Naive thymus-derived CD4-positive, alpha-beta T cell (primary cell): ENCODE measurements around the gene DEFB131A. TPM values are rescaled to one million over a fixed set of nuclear protein-coding genes. Genes with fewer than 3 reads are reported as not detected.
"Not testable (repeated sequence)": the region's sequence is repeated elsewhere in the genome, so short reads cannot be mapped to it uniquely, and the experiment has no call there.

ENCODE experiments used
- ATAC-seq: fragments of 150-1000 bp; cut with Tn5 transposase; 2 replicates; pipeline ENCODE4 v1.10.0; 2021; ENCODE audit warnings: mild to moderate bottlenecking, moderate library complexity
- CTCF ChIA-PET: fragments of 350-600 bp; sonication (Branson Sonifier 250); formaldehyde crosslinking; loops from one replicate; lab custom pipeline; 2021; ENCODE audit warnings: antibody characterized with exemption; lab: Charles Lee
- POLR2A ChIA-PET: fragments of 350-600 bp; sonication (Branson Sonifier 250); formaldehyde crosslinking; loops from one replicate; lab custom pipeline; 2021; ENCODE audit warnings: antibody characterized with exemption, inconsistent platforms; lab: Charles Lee
- DNase-seq, 9 donors: peaks; one replicate each; pipeline versions ENCODE4 v3.0.0 to v3.0.0-alpha.2; 2020 to 2022; ENCODE audit warnings: mixed read lengths in 1 of 9
- H3K27ac ChIP-seq: one replicate; pipeline ENCODE4 v1.7.0; 2013; ENCODE audit warnings: mild to moderate bottlenecking, low read depth, low read length, moderate library complexity
- H3K27me3 ChIP-seq, 2 donors: one replicate each; pipeline ENCODE4 v1.7.0; 2013; ENCODE audit warnings: low read length in 2 of 2, mild to moderate bottlenecking in 2 of 2, moderate library complexity in 2 of 2; ENCODE audit not compliant: control insufficient read depth in 2 of 2, insufficient read depth in 2 of 2
- H3K36me3 ChIP-seq, 3 experiments: 1 replicate in 2 of 3; 2 replicates in 1 of 3; pipeline ENCODE4 v1.7.0; 2013; ENCODE audit warnings: low read length in 3 of 3, mild to moderate bottlenecking in 3 of 3, moderate library complexity in 1 of 3; ENCODE audit not compliant: insufficient read depth in 3 of 3, control insufficient read depth in 2 of 3
- H3K4me1 ChIP-seq, 2 donors: one replicate each; pipeline ENCODE4 v1.7.0; 2013; ENCODE audit warnings: low read length in 2 of 2, mild to moderate bottlenecking in 2 of 2, moderate library complexity in 1 of 2; ENCODE audit not compliant: control insufficient read depth in 2 of 2, insufficient read depth in 2 of 2
- H3K4me3 ChIP-seq: 2 replicates; pipeline ENCODE4 v1.7.0; 2013; ENCODE audit warnings: mild to moderate bottlenecking, low read length
- H3K9me3 ChIP-seq, 3 experiments: 1 replicate in 2 of 3; 2 replicates in 1 of 3; pipeline ENCODE4 v1.7.0; 2013; ENCODE audit warnings: low read length in 3 of 3; ENCODE audit not compliant: control insufficient read depth in 2 of 3
- H3K27ac Mint-ChIP-seq, 9 donors: one replicate each; pipeline ENCODE4 v1.8.0; 2020 to 2022; ENCODE audit warnings: mixed read lengths in 9 of 9, mild to moderate bottlenecking in 8 of 9, moderate library complexity in 5 of 9, inconsistent platforms in 2 of 9
- H3K27me3 Mint-ChIP-seq, 5 donors: one replicate each; pipeline ENCODE4 v1.8.0; 2021 to 2022; ENCODE audit warnings: mixed read lengths in 5 of 5, mild to moderate bottlenecking in 1 of 5
- H3K36me3 Mint-ChIP-seq, 5 donors: one replicate each; pipeline ENCODE4 v1.8.0; 2020 to 2022; ENCODE audit warnings: mixed read lengths in 5 of 5, mild to moderate bottlenecking in 3 of 5, inconsistent platforms in 1 of 5
- H3K4me1 Mint-ChIP-seq, 7 donors: one replicate each; pipeline ENCODE4 v1.8.0; 2020 to 2022; ENCODE audit warnings: mixed read lengths in 7 of 7, mild to moderate bottlenecking in 3 of 7, inconsistent platforms in 1 of 7
- H3K4me3 Mint-ChIP-seq, 10 donors: one replicate each; pipeline ENCODE4 v1.8.0; 2020 to 2022; ENCODE audit warnings: mild to moderate bottlenecking in 10 of 10, mixed read lengths in 10 of 10, moderate library complexity in 6 of 10, inconsistent platforms in 2 of 10
- H3K9me3 Mint-ChIP-seq, 11 donors: one replicate each; pipeline ENCODE4 v1.8.0; 2020 to 2022; ENCODE audit warnings: mixed read lengths in 11 of 11, mild to moderate bottlenecking in 4 of 11, inconsistent platforms in 1 of 11, moderate library complexity in 1 of 11
- intact Hi-C, 2 donors: fragments of 100-400 bp; cut with micrococcal nuclease; formaldehyde crosslinking; loops; one replicate each; pipeline ENCODE4 v1.15.1; 2023
- polyA plus RNA-seq, 2 donors: library from polyadenylated mRNA; unstranded; fragments of 300-500 nt; fragmentation: Illumina TruSeq; gene quantifications; one replicate each; pipeline ENCODE4 v1.2.3, GENCODE V29; 2021
- total RNA-seq, 6 experiments: library from RNA in 5 of 6; stranded (reverse) in 5 of 6; gene quantifications; 1 replicate in 5 of 6; 2 replicates in 1 of 6; pipeline ENCODE4 v1.2.3 and lab custom pipeline; 2021 to 2026

Gene DEFB131A
- total and polyA plus RNA-seq, 7 experiments from 2014 or later, result not detected

DNA sequence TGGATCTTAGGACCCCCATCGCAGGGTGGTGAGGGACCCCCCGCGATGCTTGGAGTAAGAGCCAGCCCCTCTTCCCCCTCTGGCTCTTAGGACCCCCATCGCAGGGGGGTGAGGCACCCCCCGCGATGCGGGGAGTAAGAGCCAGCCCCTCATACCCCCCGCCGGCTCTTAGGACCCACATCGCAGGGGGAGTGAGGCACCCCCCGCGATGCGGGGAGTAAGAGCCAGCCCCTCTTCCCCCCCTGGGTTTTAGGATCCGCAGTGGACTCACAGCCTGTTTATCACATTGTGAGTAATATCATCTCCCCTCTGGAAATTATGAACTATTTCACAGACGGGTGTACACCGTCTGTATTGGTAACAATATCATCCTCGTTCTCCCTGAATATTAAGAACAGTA lies 46.8 kb downstream of the DEFB131A start:
- H3K36me3 ChIP-seq, DNase-seq, ATAC-seq, POLR2A ChIA-PET, H3K4me3 ChIP-seq, H3K4me1 ChIP-seq, H3K36me3 Mint-ChIP-seq, H3K27ac Mint-ChIP-seq, CTCF ChIA-PET, H3K4me1 Mint-ChIP-seq, H3K27ac ChIP-seq, intact Hi-C loops, H3K9me3 Mint-ChIP-seq, H3K4me3 Mint-ChIP-seq, H3K9me3 ChIP-seq, H3K27me3 ChIP-seq: not testable (repeated sequence)
- peaks cover 0 to 20% (median 17%) of the 10 kb centered on the region in 5 donors for H3K27me3 Mint-ChIP-seq

DNA sequence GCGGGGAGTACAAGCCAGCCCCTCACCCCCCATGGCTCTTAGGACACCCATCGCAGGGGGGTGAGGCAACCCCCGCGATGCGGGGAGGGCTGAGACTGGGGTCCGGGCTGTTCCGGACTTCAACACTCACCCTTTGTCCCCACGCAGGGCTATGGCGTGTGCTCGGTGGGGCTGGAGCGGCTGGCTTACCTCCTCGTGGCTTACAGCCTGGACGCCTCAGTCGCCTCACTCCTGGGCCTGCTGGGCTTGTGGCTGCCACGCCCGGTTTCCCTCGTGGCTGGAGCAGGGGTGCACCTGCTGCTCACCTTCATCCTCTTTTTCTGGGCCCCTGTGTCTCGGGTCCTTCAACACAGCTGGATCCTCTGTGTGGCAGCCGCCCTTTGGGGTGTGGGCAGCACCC lies 49.4 kb downstream of the DEFB131A start:
- H3K27ac ChIP-seq, H3K4me1 ChIP-seq, H3K4me3 Mint-ChIP-seq, H3K27ac Mint-ChIP-seq, DNase-seq, H3K9me3 Mint-ChIP-seq, POLR2A ChIA-PET, H3K9me3 ChIP-seq, H3K36me3 Mint-ChIP-seq, H3K4me1 Mint-ChIP-seq, H3K4me3 ChIP-seq, H3K36me3 ChIP-seq, ATAC-seq, H3K27me3 ChIP-seq, CTCF ChIA-PET, intact Hi-C loops: not testable (repeated sequence)
- peaks cover 9 to 39% (median 23%) of the 10 kb centered on the region in 5 donors for H3K27me3 Mint-ChIP-seq

DNA sequence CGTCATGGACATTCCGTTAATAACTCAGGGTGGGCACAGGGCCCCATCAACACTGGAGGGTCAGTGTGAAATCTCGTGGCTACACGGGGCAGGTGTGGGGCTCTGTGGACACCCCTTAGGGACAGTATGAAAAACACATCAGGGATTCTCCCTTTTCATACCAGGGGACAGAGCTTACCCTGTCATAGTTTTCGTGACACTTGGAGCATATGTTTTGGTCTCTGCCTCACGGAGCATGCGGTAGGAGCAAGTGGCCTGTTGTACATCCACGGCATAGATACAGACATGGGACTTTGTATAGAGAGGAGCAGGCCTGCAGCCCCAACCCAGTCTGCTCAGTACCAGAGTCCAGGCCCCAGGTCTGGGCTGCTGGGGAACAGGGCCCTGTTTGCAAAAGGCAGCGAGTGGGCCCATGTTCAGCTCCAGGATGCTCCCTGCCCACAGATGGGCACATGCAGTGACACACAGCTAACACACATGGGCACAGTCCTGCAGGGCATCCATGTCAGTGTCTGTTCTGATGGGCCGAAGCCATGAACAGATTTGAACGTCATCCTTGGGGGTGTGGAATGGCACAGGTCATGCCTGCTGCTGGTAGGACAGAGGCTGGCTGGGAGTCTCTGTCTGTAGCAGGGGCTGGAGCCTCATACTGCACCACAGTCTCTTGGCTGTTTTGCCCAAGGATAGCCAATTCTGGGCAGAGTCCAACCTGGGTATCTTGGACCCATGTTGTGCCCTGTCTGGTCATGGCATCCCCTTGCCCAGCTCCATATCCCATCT lies 50.2 kb downstream of the DEFB131A start:
- H3K36me3 ChIP-seq, H3K27ac ChIP-seq, CTCF ChIA-PET, ATAC-seq, H3K9me3 ChIP-seq, POLR2A ChIA-PET, H3K4me1 ChIP-seq, H3K4me1 Mint-ChIP-seq, H3K27ac Mint-ChIP-seq, H3K4me3 Mint-ChIP-seq, DNase-seq, H3K4me3 ChIP-seq, H3K36me3 Mint-ChIP-seq, H3K27me3 ChIP-seq, H3K9me3 Mint-ChIP-seq: not testable (repeated sequence)
- H3K27me3 Mint-ChIP-seq, result peaks cover 12 to 42% (median 24%) of the 10 kb centered on the region in 5 donors
- intact Hi-C loops, result loop anchor here in 1 of 2 donors (1.0 kb wide), 1 partner anchor 165 kb away; no protein-coding TSS in a partner anchor

DNA sequence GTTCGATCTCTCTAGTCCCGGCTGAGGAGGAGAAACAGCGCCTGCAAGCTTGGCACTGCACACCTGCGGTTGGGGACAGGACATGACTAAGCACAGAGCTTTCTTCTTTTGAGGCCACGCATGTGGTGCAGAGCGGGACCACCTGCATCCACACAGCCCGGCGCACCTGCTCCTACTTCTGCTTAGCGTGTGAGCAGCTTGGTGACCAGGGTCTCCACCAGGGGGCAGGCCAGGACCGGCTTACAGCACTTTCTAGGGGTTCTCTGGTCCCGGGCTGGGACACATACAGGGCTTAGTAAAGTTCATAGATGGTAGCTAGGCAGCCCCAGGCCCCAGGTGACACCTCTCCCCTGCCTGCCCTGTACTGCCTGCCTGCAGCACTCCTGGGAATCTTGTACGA lies 51.2 kb downstream of the DEFB131A start:
- CTCF ChIA-PET, POLR2A ChIA-PET: not testable (repeated sequence)

DNA sequence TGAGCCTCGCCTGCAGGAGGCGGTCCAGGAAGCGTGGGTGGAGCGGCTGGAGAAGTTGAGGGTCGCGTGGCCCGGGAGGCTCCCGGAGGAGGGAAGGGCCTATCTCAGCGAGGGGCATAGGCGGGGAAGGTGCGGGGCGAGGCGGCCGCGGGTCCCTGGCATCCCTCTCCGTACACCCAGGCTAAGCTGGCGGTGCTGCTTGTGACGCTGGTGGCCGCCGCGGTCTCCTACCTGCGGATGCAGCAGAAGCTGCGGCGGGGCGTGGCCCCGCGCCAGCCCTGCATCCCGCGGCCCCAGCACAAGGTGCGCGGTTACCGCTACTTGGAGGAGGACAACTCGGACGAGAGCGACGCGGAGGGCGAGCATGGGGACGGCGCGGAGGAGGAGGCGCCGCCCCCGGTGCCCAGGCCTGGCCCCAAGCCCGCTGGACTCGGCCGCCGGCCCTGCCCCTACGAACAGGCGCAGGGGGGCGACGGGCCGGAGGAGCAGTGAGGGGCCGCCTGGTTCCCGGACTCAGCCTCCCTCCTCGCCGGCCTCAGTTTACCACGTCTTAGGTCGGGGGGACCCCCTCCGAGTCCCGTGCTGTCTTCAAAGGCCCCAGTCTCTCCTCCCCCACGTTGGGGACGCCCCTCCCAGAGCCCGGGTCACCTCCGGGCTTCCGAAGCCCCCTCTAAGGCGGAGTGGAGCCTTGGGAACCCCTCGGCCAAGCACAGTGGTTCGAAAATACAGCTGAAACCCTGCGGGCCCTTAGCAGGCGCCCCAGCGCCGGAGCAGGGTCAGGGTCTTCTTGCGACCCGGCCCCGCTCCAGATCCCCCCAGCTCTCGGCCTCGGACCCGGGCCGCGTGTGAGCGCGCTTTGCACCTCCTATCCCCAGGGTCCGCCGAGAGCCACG lies 53.6 kb downstream of the DEFB131A start:
- H3K4me3 Mint-ChIP-seq, result peak overlapping the region in 3 of 10 donors; percentile 16 to 44 (median 35)
- POLR2A ChIA-PET, result not testable (repeated sequence)

More for the DNA sequence above, 51.2 kb downstream of the DEFB131A start:
- peak in 8 of 9 donors; percentile 24 to 58 (median 39) for DNase-seq
- not testable (repeated sequence) for H3K27me3 ChIP-seq, H3K4me1 Mint-ChIP-seq, H3K36me3 ChIP-seq, H3K27ac ChIP-seq, H3K4me3 Mint-ChIP-seq, H3K27ac Mint-ChIP-seq, ATAC-seq, H3K4me1 ChIP-seq, H3K9me3 Mint-ChIP-seq, H3K4me3 ChIP-seq, H3K36me3 Mint-ChIP-seq, H3K9me3 ChIP-seq
- peaks cover 12 to 41% (median 25%) of the 10 kb centered on the region in 5 donors for H3K27me3 Mint-ChIP-seq
- intact Hi-C loops, result loop anchor here in 1 of 2 donors (1.0 kb wide), 1 partner anchor 164 kb away; no protein-coding TSS in a partner anchor

DNA sequence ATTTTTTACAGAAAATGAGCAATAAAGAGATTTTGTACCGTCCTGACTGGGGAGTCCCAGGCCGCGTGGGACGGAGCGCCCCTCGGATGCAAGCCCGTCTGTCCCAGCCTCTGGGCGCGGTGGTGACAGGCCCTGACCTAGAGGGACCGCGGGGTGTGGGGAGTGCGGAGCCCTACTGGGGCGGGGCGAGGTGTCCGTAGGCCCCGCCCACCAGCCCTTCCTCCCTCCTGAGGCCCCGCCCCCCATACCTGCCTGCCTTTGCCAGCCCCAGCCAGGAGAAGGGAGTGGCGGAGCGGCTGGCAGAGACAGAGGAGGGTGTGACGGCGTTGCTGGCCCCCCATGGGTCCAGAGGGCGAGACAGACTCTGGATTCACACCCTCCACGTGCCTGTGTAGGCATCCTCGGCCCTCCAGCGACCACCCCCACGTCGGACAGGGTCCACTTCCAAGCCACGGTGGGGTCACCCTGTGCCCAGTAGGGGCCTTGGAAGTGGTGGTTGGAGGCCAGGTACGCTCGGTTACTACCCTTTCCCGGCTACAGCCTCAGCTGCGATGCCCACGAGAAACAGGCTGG lies 54.3 kb downstream of the DEFB131A start:
- H3K9me3 ChIP-seq, H3K36me3 ChIP-seq, intact Hi-C loops, H3K4me3 ChIP-seq, H3K4me1 ChIP-seq, H3K36me3 Mint-ChIP-seq, H3K27ac ChIP-seq, H3K4me1 Mint-ChIP-seq, DNase-seq, H3K27ac Mint-ChIP-seq, CTCF ChIA-PET, H3K27me3 ChIP-seq, ATAC-seq, POLR2A ChIA-PET, H3K9me3 Mint-ChIP-seq: not testable (repeated sequence)
- peak overlapping the region in 3 of 10 donors; percentile 16 to 44 (median 35) for H3K4me3 Mint-ChIP-seq
- peaks cover 11 to 33% (median 17%) of the 10 kb centered on the region in 5 donors for H3K27me3 Mint-ChIP-seq

More for the DNA sequence above, 53.6 kb downstream of the DEFB131A start:
- H3K27ac Mint-ChIP-seq, intact Hi-C loops, H3K27me3 ChIP-seq, H3K27ac ChIP-seq, H3K4me3 ChIP-seq, ATAC-seq, DNase-seq, CTCF ChIA-PET, H3K36me3 ChIP-seq, H3K9me3 ChIP-seq, H3K9me3 Mint-ChIP-seq, H3K4me1 Mint-ChIP-seq, H3K36me3 Mint-ChIP-seq, H3K4me1 ChIP-seq: not testable (repeated sequence)
- peaks cover 12 to 33% (median 17%) of the 10 kb centered on the region in 5 donors for H3K27me3 Mint-ChIP-seq
